Measurements from ENCODE around the gene SERTM1. TPM values are rescaled to one million over a fixed set of nuclear protein-coding genes. Genes with fewer than 3 reads are reported as not detected.

SERTM1 gene
- total and polyA plus RNA-seq, 10 donors = not detected

DNA sequence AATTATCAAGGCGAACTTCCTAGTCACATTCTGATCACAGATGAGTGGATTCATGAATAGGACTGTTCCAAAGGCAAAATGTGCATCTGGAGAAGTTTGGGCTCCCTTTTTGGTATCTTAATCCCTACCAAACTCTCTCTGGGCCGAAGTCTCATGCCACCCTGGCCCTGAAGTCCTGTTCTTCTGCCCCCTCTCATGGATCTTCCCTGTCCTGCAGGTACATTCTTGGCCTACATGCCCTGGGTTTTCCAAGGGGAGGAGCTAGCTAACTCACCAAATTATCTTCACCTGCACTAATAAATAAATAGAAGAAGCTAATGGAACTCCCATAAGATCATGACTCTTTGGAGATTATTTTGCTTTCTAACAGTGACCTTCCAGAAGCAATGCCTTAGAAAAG is 50.3 kb downstream of the SERTM1 start:
- intact Hi-C loops (cut with DNase I; ENCODE audit: low total_unique reads) = no loop called here
- WGBS, 5 donors = 59 to 81% (median 74%) methylated on average over 2 of the region's 2 CpGs
- Histone ChIP-seq H3K9me3 (no peaks in the 10 kb centered on the region), H3K27ac (no peak overlapping the region), H3K4me3 (no peak overlapping the region), H3K4me1 (no peaks in the 10 kb centered on the region), H3K36me3 (no peaks in the 10 kb centered on the region), H3K27me3 (replicated peaks in 1 of 7) (peaks cover 0 to 17% (median 0%) of the 10 kb centered on the region in 7 donors)
- TF ChIP-seq POLR2A (IDR thresholded peaks at IDR 0.05) = no peak
- TF ChIP-seq, protein P1, sequence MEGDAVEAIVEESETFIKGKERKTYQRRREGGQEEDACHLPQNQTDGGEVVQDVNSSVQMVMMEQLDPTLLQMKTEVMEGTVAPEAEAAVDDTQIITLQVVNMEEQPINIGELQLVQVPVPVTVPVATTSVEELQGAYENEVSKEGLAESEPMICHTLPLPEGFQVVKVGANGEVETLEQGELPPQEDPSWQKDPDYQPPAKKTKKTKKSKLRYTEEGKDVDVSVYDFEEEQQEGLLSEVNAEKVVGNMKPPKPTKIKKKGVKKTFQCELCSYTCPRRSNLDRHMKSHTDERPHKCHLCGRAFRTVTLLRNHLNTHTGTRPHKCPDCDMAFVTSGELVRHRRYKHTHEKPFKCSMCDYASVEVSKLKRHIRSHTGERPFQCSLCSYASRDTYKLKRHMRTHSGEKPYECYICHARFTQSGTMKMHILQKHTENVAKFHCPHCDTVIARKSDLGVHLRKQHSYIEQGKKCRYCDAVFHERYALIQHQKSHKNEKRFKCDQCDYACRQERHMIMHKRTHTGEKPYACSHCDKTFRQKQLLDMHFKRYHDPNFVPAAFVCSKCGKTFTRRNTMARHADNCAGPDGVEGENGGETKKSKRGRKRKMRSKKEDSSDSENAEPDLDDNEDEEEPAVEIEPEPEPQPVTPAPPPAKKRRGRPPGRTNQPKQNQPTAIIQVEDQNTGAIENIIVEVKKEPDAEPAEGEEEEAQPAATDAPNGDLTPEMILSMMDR (IDR thresholded peaks at IDR 0.05 in 8 of 11, conservative IDR thresholded peaks at IDR 0.05 in 3 of 11) = no peak
- TF ChIP-seq POLR2AphosphoS5 (IDR thresholded peaks at IDR 0.05) = no peak
- DNase-seq = no peak

DNA sequence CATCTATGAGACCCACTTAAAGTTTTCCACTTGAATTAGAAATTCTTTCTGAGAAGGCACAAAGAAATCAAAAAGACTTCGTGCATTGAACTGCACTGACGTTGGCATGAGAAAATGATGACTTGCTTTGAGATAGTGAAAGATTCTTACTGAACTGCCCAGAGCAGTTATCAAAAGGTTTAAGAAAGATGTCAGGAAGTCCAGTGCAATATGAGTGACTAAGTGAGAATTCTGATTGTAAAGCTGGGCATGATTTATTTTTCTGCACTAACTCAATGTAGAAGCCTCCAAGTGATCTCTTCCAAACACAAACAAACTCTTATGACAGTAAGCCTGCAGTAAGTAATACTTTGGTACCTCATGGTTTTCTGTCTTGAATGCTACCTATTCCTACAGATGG is 52.1 kb downstream of the SERTM1 start:
- no peak for DNase-seq
- intact Hi-C loops (cut with DNase I; ENCODE audit: low total_unique reads) = no loop called here
- Histone ChIP-seq H3K27ac (no peak overlapping the region), H3K9me3 (no peaks in the 10 kb centered on the region), H3K36me3 (no peaks in the 10 kb centered on the region), H3K27me3 (replicated peaks in 1 of 7) (peaks cover 0 to 10% (median 0%) of the 10 kb centered on the region in 7 donors), H3K4me3 (no peak overlapping the region), H3K4me1 (no peaks in the 10 kb centered on the region)
- TF ChIP-seq, protein P1 (IDR thresholded peaks at IDR 0.05 in 8 of 11, conservative IDR thresholded peaks at IDR 0.05 in 3 of 11) = no peak
- TF ChIP-seq POLR2AphosphoS5 (IDR thresholded peaks at IDR 0.05) (no peak), POLR2A (IDR thresholded peaks at IDR 0.05) (no peak)
- 89 to 94% (median 92%) methylated on average over 2 of the region's 2 CpGs for WGBS, 5 donors

DNA sequence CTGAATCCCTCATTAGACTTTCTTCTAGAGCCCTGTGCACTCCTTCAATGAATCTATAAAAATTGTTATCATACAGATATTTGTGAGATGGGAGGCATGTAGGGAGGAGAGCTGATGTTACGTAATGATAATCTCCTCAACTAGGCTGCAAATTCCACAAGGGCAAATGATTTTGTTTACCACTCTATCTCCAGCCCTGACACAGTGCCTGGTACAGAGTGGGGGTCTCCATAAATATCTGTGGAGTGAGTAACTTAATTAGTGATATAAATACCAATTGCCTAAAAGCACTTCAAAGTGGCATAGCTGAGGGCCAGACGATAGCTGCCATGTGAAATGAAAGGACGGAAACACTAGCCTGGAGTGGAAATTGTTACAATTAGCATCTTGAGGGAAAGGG is 54.2 kb downstream of the SERTM1 start:
- no peak overlapping the region for H3K4me3 ChIP-seq
- no peak overlapping the region for H3K27ac ChIP-seq
- TF ChIP-seq, protein P1 (IDR thresholded peaks at IDR 0.05 in 8 of 11, conservative IDR thresholded peaks at IDR 0.05 in 3 of 11) = no peak
- TF ChIP-seq POLR2AphosphoS5 (IDR thresholded peaks at IDR 0.05) = no peak
- TF ChIP-seq POLR2A (IDR thresholded peaks at IDR 0.05) = no peak
- H3K9me3 ChIP-seq = no peaks in the 10 kb centered on the region
- intact Hi-C loops (cut with DNase I; ENCODE audit: low total_unique reads) = no loop called here
- WGBS, 5 donors = 86 to 96% (median 94%) methylated on average over 3 of the region's 3 CpGs
- no peaks in the 10 kb centered on the region for H3K4me1 ChIP-seq
- no peaks in the 10 kb centered on the region for H3K36me3 ChIP-seq
- no peak for DNase-seq
- peaks cover 0 to 4% (median 0%) of the 10 kb centered on the region in 7 donors for H3K27me3 ChIP-seq (replicated peaks in 1 of 7)

DNA sequence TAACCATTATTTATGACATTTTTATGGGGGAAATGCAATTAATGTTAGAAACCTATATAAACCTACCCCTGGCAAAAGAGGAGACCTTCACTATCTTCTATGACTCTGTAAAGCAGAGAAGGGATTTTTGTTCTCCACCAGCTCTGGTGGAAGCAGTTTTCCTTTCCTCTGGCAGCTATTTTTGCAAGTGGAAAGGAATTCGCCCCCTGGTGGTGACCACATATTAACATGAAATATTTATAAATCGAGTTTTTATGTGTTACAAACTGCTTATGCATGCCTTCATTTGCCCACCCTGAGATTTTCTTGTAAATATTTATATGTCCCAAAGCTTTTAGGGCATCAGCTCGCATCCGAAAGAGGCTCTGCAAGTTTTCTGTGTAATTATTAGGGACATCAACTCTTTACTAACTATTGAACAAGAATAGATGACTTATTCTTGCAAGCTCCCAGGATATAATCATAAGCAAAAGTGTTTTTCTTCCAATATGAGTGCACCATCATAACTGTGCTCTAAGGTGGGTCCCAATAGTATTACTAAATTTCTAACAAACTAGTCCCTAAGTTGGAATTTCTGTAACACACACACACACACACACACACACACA is 62.4 kb downstream of the SERTM1 start:
- no peaks in the 10 kb centered on the region for H3K27me3 ChIP-seq (replicated peaks in 1 of 7)
- 28 to 33% (median 32%) methylated on average over 4 of the region's 4 CpGs for WGBS, 5 donors
- intact Hi-C loops (cut with DNase I; ENCODE audit: low total_unique reads) = loop anchor here (5.0 kb wide), 1 partner anchor 454 kb away; no protein-coding TSS in a partner anchor

More for the DNA sequence above, 62.4 kb downstream of the SERTM1 start:
- Histone ChIP-seq H3K4me1 (no peaks in the 10 kb centered on the region), H3K36me3 (no peaks in the 10 kb centered on the region), H3K9me3 (no peaks in the 10 kb centered on the region), H3K4me3 (no peak overlapping the region), H3K27ac (no peak overlapping the region)
- no peak for DNase-seq
- TF ChIP-seq POLR2AphosphoS5 (IDR thresholded peaks at IDR 0.05) = no peak
- TF ChIP-seq, protein P1 (IDR thresholded peaks at IDR 0.05 in 8 of 11, conservative IDR thresholded peaks at IDR 0.05 in 3 of 11) = peak in 9 of 11 experiments; percentile 19 to 73 (median 48)
- TF ChIP-seq POLR2A (IDR thresholded peaks at IDR 0.05) = no peak
